GM18861 (cell line): ENCODE results near the gene OCEL1.

Experiments used
- ATAC-seq: cut with Tn5 transposase; IDR thresholded peaks from one replicate; pipeline ENCODE4 v1.9.1; 2021; ENCODE audit not compliant: unreplicated experiment

Gene OCEL1

GRCh38 chr19:17237747-17238706, 12.0 kb downstream of the OCEL1 start:
- ATAC-seq: no peak

DNA sequence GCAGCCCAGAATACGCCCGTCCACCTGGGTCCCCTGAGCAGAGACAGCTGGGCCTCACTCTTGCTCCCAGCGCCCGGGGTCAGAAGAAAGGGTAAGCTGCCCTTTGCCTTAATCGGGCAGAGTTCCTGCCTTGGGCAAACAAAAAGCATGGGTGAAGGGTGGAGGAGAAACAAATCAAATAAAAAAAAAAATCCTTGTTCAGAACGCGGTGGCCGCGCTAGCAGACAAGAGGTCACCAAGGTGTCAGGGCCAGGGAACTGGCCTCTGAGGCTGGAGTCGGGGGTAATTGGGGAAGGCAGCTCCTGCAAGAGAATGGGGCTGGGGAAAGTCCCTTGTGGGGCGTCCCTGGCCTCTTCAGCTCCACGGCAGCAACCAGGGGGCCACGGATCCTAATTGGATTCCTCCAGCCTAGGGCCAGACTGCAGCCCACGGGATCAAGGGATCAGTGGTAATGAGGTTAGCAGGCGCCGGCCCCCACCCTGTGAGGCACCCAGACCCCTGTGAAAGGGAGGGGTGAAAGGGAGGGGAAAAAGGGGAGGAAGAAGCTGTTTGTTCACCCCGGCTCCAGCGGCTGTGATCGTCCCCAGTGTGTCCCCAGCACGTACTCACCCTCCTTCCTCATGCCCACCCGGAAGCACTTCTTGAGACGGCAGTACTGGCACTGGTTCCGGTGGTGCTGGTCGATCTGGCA, 14.2 kb downstream of the OCEL1 start:
- ATAC-seq: no peak

DNA sequence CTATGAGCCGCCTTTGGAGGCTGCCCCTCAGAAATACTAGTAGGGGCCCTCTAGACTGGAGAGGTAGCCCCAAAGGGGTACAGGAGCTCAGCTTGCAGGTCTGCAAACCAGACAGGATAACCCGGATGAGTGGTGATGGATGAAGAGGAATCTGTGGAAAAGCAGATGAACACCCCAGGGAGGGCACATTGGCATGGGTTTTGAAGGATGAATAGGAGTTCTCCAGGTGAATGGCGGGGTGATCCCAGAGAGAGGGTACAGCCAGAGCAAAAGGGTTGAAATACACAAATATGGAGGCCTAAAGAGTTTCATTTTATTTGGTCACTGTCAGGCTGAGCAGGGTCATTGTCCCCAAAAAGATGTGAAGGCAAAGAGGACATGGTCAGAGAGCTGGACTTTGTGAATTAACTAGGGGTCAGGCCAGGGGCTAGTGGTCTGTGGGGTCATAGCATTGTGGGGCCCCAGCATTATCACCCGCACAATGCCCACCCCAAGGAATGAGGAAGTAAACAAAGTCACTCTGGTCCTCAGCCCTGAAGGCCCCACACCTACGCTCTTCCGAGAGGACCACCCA, 14.9 kb downstream of the OCEL1 start:
- no peak for ATAC-seq

DNA sequence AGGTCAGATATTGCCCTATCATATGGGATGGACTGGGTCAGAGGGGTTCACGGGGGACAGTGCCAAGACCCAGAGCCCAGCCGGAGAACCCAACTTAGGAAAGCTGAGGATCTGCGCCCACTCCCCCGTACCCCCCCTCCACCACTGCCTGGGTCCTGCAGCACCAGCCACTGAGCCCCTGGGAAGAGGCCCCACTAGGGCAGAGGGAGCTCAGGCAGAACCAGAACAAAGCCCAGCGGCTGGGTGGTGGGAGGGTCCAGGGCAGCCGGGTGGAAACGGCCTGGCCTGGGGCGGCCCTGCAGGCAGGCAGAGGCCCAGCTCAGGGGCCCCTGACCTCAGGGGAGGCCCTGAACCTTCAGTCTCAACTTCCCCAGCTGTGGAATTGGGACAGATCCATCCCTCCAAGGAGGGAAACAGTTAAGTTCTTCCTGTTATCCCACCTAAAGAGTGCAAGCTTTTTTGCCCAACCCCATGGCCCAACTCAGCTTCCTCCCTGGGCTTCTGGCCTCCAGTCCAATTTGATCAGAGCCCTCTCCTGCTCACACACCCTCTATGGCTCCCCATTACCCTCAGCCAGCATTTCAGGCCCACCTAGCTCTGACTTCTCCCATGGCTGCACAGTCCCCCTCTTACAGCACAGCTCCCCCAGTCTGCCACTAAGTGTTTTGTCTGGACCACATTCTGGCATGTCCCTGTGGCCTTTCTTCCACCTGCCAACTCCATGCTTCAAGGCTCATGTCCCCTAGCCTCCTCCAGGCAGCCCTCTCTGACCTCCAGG, 16.6 kb downstream of the OCEL1 start:
- no peak for ATAC-seq

DNA sequence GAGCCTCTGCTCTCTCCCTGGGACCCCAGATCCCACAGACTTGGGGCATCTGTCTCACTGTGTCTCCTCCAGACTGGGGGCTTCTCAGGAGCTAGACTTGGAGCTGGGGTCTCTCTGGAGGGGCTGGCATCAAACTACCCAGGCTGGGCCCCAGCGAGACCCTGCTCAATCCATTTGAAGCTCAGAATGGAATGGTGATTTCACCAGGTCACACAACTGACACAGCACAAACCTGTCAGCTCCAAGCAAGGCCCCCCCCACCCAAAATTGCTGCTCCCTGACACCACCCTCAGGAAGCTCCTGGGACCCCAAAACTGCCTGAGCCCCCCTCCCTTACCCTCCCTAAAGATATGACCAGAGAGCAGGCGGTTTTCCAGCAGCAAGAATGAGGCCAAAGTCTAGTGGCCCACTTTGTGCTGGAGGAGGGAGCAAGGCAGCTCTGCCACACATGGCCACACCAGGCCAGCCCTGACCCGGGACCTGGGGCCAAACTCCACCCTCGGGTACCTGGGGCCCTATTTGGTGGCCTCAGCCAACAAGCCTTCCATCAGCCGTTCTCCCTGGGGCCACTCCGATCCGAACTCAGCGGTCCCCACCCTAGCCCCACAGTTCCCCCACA, 17.3 kb downstream of the OCEL1 start:
- ATAC-seq: no peak

DNA sequence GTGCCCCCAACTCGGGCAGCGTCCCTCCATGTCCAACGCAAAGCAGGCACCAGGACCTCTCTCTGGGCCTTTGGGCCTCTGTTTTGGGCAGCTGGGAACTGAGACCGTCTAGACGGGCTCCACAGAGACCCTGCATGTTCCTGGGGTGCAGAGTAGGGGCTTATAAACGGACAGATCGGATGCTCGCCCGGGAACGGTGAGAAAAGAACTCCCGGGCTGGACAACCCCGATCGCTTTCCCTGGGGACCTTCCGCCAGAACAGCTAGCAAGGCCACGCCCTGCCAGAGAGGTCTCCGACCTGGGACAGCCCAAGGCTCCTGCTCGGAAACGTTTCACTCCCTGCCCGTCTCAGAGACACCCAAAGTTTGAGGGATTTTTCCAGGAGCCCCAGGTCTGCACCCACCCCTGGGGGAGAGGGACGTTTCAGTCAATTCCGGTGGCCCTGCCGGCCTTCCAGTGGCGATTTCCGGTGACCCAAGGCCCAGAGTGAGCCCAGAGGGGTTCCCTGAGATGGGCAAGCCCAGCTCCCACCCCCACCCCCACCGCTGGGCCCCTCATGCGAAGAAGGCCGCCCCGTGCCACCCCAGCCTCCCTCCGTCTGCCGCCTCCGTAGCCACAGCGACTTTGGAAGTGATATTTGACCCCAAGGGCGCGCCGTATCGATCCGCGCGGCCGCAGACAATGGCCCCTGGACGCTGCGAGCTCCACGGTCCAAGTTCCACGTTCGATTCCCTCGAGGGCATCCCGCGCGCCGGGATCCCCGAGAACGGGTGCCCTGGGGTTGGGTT, 18.0 kb downstream of the OCEL1 start:
- ATAC-seq: no peak

GRCh38 chr19:17244618-17245534, 18.9 kb downstream of the OCEL1 start:
- no peak for ATAC-seq

DNA sequence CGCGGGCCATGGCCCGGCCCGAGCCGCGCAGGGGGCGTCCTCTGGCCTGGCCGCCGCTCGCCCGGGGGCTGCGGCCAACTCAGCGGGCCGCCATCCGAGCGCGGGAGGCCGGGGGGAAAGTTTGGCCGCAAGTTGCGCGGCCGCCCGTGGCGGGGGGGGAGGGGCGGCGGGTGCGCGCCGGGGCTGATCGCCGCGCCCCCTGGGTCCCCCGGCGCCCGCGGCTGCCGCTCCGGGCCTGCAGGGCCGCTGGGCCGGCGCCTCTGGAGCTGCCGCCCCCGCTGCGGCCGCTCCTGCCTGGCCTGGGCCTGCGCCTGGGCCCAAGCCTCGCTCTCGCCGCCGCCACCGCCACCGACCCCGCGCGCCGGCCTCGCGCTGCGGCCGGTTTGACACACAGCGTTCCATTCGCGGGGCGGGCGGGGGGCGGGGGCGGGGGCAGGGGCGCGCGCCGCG, 19.5 kb downstream of the OCEL1 start, which contains the start of gene NR2F6:
NR2F6 (minus strand) TSS at position 385 of the 450 bp plus-strand sequence. CDS start 699 bp downstream, outside the sequence.
- no peak for ATAC-seq

DNA sequence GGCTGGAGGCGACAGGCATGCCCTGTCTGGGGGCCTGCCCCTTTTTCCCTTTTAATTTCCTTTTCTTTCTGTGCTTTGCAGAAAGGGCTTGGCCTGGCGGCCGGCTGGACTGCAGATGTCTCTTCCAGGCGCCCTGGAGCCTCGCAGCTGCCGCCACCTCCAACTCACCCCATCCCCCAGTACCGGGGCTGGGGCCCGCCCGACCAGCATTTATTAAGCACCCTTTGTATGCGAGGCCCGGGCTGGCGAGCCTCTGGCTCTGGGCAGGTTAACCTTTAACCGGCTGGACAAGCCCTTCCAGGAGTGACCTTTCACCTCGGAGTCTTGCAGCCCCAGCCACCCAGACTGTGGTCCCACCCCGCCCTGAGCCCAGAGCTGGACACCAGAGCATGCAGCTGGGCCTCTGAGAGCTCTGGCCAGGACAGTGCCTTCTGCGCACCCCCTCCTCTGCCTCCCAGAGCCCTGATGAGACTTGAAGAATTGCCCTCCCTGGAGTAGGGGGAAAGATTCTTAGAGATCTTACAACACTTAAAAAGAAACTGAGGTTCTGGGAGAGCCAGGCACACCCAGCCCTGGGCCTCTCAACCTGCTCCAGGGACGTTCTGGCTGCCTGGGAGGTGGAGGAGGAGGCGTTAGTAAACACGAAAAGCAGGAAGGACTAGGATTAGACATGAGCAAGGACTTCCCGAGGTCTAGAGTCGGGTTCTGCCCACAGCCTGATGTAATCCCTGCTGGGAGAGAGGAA, 20.8 kb downstream of the OCEL1 start:
- ATAC-seq: no peak

DNA sequence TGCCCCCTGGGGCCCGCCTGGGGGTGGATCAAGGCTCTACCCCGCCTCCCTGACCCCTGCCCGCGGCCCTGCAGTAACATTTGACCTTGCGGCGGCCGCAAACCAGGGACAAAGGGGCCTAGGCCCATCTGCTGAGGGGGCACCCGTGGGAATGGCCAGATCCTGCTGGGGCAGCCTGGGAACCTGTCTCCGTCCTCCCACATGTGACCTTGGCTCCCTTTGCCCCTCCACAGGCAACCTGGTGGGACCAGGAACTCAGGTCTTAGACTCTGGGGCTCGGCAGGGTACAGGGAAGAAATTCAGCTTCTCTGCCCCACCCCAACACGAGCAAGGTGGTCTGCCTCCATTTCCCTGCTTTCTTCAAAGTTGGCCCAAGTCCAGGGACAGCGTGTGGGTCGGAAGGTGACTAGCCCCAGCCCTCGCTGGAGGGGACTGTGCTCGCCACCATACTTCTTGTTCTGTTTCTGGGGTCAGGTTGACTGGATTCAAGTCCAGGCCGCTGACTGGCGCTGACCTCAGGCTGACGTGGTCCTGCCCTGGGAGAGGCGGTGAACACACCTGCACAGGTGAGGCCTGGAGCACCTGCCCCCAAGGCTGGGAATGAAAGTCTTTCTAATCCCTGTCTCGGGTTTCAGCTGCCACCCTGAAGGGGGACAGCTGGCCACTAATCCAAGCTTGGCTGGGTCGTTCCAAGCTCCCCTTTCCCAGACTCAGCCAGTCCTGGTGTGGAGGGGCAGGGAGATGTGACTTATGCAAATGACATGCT, 22.2 kb downstream of the OCEL1 start:
- ATAC-seq: no peak

DNA sequence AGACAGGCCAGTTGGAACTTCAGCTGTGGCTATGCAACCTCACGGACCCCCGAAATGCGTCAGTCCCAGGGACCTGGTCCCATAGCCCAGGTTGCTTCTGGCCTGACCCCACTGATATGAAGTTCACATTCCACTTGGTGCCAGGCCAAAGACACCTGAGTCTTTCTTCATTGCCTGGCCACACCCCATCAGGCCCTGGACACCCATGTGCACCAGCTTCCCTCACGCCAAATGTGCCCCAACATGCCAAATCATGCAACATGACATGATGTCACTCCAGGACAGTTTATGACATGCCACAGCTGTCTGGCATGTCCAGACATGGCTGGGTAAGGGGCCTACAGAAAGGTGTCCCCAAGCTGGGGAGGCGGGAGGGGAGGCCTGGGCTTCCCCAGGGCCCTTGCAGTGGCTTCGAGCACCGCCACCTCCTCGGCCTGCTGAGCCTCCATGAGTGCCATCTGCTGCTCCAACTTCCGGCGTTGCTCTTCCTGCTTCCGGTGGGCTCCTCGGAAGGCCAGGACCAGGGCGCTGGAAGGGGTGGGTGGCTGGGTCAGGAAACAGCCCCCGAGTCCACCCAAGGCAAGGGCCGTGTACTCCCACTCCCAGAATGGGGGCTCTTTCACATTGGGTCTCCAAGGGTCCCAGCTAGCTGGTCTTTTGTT, 24.0 kb downstream of the OCEL1 start:
- ATAC-seq: no peak

GRCh38 chr19:17254636-17255035, 28.6 kb downstream of the OCEL1 start:
- no peak for ATAC-seq

DNA sequence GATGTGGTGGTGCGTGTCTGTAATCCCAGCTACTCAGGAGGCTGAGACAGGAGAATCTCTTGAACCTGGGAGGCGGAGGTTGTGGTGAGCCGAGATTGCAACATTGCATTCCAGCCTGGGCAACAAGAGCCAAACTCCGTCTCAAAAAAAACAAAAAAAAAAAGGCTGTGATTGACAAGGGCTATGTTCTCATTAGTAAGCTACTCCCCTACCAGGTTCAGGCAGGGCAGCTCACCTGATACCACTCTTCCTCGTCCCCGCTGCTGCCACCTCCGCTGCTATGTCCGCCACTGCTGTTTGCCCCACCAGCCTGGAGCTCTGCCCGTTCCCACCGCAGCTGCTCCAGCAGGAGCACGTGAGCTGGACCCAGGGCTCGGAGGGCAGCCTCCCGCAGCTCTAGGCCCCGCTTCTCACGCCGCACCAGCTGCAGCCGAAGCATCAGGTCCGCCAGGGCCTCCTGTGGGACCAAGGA, 29.2 kb downstream of the OCEL1 start:
- no peak for ATAC-seq

DNA sequence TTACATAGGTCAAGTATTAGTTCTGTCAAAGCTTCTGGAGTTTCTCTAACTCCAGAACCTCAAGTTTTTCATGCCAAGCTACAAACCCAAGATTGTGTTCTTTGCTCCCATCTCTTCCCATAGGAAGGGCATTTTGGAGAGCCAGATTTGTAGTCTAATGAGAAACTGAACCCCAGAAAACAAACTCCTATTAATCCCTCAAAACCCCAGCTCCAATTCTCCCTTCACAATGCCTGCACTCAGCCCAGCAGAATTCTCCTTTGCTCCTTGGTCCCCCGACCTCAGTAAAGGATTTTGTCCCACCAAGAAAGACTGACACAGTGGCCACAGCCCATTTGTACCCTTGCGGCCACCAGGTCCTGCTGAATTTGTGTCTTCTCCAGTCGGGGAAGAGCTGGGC, 30.1 kb downstream of the OCEL1 start:
- ATAC-seq: no peak

DNA sequence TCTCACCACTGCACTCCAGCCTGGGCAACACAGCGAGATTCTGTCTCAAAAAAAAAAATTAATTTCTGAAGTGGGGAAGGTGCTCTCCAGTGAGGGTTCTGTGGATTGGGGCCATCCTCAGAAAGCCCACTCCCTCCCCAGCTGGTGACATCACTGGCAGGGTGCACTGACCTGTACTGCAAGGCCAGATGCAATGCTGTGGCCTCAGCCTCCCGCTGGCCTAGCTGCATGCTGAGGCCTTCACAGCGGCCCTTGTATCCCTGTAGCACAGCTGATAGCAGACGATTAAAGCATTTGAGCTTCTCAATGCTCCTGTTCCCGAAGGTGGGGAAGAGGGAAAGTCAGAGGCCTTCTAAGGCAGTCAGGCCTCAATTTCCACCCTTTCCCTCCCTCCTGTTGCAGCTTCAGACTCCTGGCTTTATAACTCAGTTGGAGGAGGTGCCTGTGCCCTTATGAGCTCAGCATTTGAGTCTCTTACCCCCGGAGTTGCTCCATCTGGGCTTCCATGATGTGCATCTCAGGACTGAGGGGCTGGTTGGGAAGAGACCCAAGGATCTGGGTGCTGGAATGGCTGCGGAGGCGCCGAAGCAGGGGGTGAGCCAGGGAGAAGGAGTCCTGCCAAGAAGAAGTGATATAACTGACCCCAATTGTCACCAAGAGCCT, 33.2 kb downstream of the OCEL1 start:
- no peak for ATAC-seq

DNA sequence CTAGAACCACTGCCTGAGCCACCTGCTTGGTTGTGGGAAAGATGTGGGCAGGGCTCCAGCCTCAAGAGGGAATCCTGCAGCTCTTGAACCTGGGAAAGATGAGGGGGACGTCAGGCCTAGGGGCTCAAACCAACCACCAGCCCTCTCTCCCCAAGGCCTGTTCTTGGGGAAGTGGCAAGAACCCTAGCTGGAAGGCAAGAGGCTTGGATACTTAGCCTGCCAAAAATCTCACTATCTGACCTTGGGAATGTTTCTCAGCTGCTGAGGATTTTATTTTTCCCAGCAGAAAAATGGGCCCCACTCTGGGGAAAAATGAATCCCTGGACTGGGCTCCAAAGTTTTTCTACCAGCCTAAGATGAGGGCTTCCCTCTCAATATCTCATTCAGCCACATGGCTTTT, 33.9 kb downstream of the OCEL1 start:
- ATAC-seq: no peak
